K562 (cell line): ENCODE results near the gene CMBL. TPM values are rescaled to one million over a fixed set of nuclear protein-coding genes. Genes with fewer than 3 reads are reported as not detected.

Experiments
- CCAR2 ChIP-seq: fragments of 200-400 bp; formaldehyde crosslinking; IDR thresholded peaks from 2 replicates; pipeline ENCODE4 v1.6.1; 2017; ENCODE audit warnings: mild to moderate bottlenecking, low read depth, low read length
- CTBP1 ChIP-seq: fragments of 450-650 bp; IDR thresholded peaks from 2 replicates; pipeline ENCODE4 v1.6.1; 2016; ENCODE audit warnings: borderline replicate concordance
- E2F4 ChIP-seq: sonication (generic); formaldehyde crosslinking; IDR thresholded peaks from 2 replicates; pipeline ENCODE4 v1.8.0; 2022; ENCODE audit warnings: mild to moderate bottlenecking, low read depth, missing genetic modification reagents
- ESRRB ChIP-seq: fragments of 250-450 bp; sonication (Bioruptor Pico); IDR thresholded peaks from 2 replicates; pipeline ENCODE4 v1.5.0; 2020; ENCODE audit warnings: mild to moderate bottlenecking, moderate library complexity, borderline replicate concordance
- GATA2 ChIP-seq: sonication (generic); formaldehyde crosslinking; IDR thresholded peaks from 2 replicates; pipeline ENCODE4 v1.4.0; 2020; ENCODE audit warnings: mild to moderate bottlenecking, missing genetic modification reagents
- HDAC1 ChIP-seq, 2 experiments: fragments of 450-650 bp; IDR thresholded peaks; 2 replicates each; pipeline ENCODE4 v1.6.1; 2016 to 2017; ENCODE audit warnings: inconsistent platforms in 1 of 2, mild to moderate bottlenecking in 1 of 2, moderate library complexity in 1 of 2
- HDAC3 ChIP-seq: fragments of 450-650 bp; IDR thresholded peaks from 2 replicates; pipeline ENCODE4 v1.6.1; 2018; ENCODE audit warnings: borderline replicate concordance, mild to moderate bottlenecking, moderate library complexity; ENCODE audit not compliant: partially characterized antibody
- HMG20A ChIP-seq: fragments of 450-650 bp; formaldehyde crosslinking; conservative IDR thresholded peaks from 2 replicates; pipeline ENCODE4 v1.4.0; 2020; ENCODE audit warnings: mild to moderate bottlenecking, mixed read lengths
- KDM1A ChIP-seq, 2 experiments: fragments of 450-650 bp; IDR thresholded peaks; 2 replicates each; pipeline ENCODE4 v1.6.1; 2016; ENCODE audit warnings: mild to moderate bottlenecking in 2 of 2
- MBD1 ChIP-seq: fragments of 250-450 bp; sonication (Bioruptor Pico); IDR thresholded peaks from 2 replicates; pipeline ENCODE4 v1.8.0; 2022; ENCODE audit warnings: inconsistent platforms
- PHF20 ChIP-seq: fragments of 450-650 bp; IDR thresholded peaks from 2 replicates; pipeline ENCODE4 v1.6.1; 2018; ENCODE audit not compliant: partially characterized antibody
- PHTF2 ChIP-seq: fragments of 250-450 bp; sonication (Bioruptor Pico); IDR thresholded peaks from 2 replicates; pipeline ENCODE4 v1.5.0; 2021; ENCODE audit warnings: mild to moderate bottlenecking
- POLR2H ChIP-seq: IDR thresholded peaks from 2 replicates; pipeline ENCODE4 v1.6.1; 2016; ENCODE audit warnings: missing genetic modification characterization, low read depth, mild to moderate bottlenecking, control low read depth, missing compliant biosample characterization, moderate library complexity
- PTBP1 ChIP-seq: fragments of 200-400 bp; formaldehyde crosslinking; IDR thresholded peaks from 2 replicates; pipeline ENCODE4 v1.6.1; 2017; ENCODE audit warnings: low read depth, low read length
- SAFB2 ChIP-seq: fragments of 200-400 bp; formaldehyde crosslinking; IDR thresholded peaks from 2 replicates; pipeline ENCODE4 v1.6.1; 2018; ENCODE audit warnings: borderline replicate concordance, low read length, low read depth, moderate library complexity; ENCODE audit not compliant: severe bottlenecking
- TAF9B ChIP-seq: fragments of 450-650 bp; IDR thresholded peaks from 2 replicates; pipeline ENCODE4 v1.6.1; 2018; ENCODE audit warnings: mild to moderate bottlenecking; ENCODE audit not compliant: partially characterized antibody
- ZNF12 ChIP-seq: sonication (generic); formaldehyde crosslinking; IDR thresholded peaks from 2 replicates; pipeline ENCODE4 v1.4.0; 2020; ENCODE audit warnings: mild to moderate bottlenecking, missing genetic modification reagents
- ZNF121 ChIP-seq: sonication (generic); formaldehyde crosslinking; conservative IDR thresholded peaks from 2 replicates; pipeline ENCODE4 v1.8.0; 2022; ENCODE audit warnings: missing genetic modification reagents
- ZNF133 ChIP-seq: fragments of 250-450 bp; sonication (Bioruptor Pico); IDR thresholded peaks from 2 replicates; pipeline ENCODE4 v1.4.0; 2020; ENCODE audit warnings: mild to moderate bottlenecking
- ZNF24 ChIP-seq: fragments of 450-650 bp; IDR thresholded peaks from 2 replicates; pipeline ENCODE4 v1.6.1; 2016
- ZNF830 ChIP-seq: fragments of 250-450 bp; sonication (Bioruptor Pico); IDR thresholded peaks from 2 replicates; pipeline ENCODE4 v1.5.0; 2021; ENCODE audit warnings: mild to moderate bottlenecking
- polyA plus RNA-seq, 8 experiments: library from polyadenylated mRNA; depleted of rRNA in 4 of 8; stranded (reverse) in 5 of 8; unstranded in 3 of 8; fragments of >200 nt; fragmentation: Nextera tagmentation in 2 of 8; fragmentation: Illumina TruSeq in 1 of 8; extraction: Ambion mirVana in 2 of 8; extraction: Trizol in 1 of 8; gene quantifications; 2 replicates each; pipeline versions ENCODE4 v1.2.1 to v1.2.3, GENCODE V29; 2011 to 2014; ENCODE audit warnings: inconsistent platforms in 1 of 8, missing spikeins in 1 of 8
- total RNA-seq, 7 experiments: library from RNA; depleted of rRNA in 6 of 7; stranded (reverse); fragments of >200 nt in 6 of 7; fragmentation: Illumina TruSeq in 2 of 7; extraction: Trizol in 2 of 7; gene quantifications; 2 replicates each; pipeline versions ENCODE4 v1.2.1 to v1.2.3, GENCODE V29; 2011 to 2021; ENCODE audit warnings: low replicate concordance in 1 of 7
- TF ChIP-seq, protein P1 (sequence below): IDR thresholded peaks from 2 replicates; pipeline ENCODE4 v1.6.1; 2016; ENCODE audit warnings: missing genetic modification characterization, missing compliant biosample characterization
- TF ChIP-seq, protein P2 (sequence below): fragments of 250-450 bp; sonication (Bioruptor Pico); IDR thresholded peaks from 2 replicates; pipeline ENCODE4 v1.8.0; 2022; ENCODE audit warnings: moderate library complexity, mild to moderate bottlenecking, inconsistent platforms

CMBL gene
- total and polyA plus RNA-seq, 9 of the 15 experiments (the other 6 are each of a cell fraction or from before 2014, with no cell fraction given), result 22.6 to 192 (median 71.1) TPM

GRCh38 chr5:10293907-10294662, 13.6 kb downstream of the CMBL start (continued):
- no peak for TF ChIP-seq HDAC3
- no peak for TF ChIP-seq ZNF830 (CRISPR knock-in tag)
- 0 out of 4 replicates have a peak, but pooled peaks of 1 of the 2 experiments have one; percentile 9 for TF ChIP-seq HDAC1 (IDR thresholded peaks at IDR 0.05)
- TF ChIP-seq TAF9B, result no peak
- no peak for TF ChIP-seq CTBP1
- TF ChIP-seq, protein P1, sequence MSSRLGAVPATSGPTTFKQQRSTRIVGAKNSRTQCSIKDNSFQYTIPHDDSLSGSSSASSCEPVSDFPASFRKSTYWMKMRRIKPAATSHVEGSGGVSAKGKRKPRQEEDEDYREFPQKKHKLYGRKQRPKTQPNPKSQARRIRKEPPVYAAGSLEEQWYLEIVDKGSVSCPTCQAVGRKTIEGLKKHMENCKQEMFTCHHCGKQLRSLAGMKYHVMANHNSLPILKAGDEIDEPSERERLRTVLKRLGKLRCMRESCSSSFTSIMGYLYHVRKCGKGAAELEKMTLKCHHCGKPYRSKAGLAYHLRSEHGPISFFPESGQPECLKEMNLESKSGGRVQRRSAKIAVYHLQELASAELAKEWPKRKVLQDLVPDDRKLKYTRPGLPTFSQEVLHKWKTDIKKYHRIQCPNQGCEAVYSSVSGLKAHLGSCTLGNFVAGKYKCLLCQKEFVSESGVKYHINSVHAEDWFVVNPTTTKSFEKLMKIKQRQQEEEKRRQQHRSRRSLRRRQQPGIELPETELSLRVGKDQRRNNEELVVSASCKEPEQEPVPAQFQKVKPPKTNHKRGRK, result no peak
- no peak for TF ChIP-seq MBD1 (CRISPR knock-in tag)
- TF ChIP-seq PHTF2 (CRISPR knock-in tag), result no peak
- TF ChIP-seq E2F4 (CRISPR knock-in tag), result 0 out of 2 replicates have a peak, but pooled peaks have one; percentile 52
- peak; percentile 78; the same call in 1 of the 2 replicates for TF ChIP-seq PTBP1
- peak; percentile 100 for TF ChIP-seq ZNF121
- TF ChIP-seq POLR2H, result no peak
- TF ChIP-seq KDM1A (IDR thresholded peaks at IDR 0.05), result peak; percentile 43 to 78; a peak in 3 of 4 replicates
- 0 out of 2 replicates have a peak, but pooled peaks have one; percentile 13 for TF ChIP-seq ZNF12 (CRISPR knock-in tag)
- no peak for TF ChIP-seq ZNF24
- TF ChIP-seq CCAR2, result no peak
- no peak for TF ChIP-seq GATA2 (CRISPR knock-in tag)
- TF ChIP-seq PHF20, result no peak
- no peak for TF ChIP-seq HMG20A (CRISPR knock-in tag)
- TF ChIP-seq, protein P2, sequence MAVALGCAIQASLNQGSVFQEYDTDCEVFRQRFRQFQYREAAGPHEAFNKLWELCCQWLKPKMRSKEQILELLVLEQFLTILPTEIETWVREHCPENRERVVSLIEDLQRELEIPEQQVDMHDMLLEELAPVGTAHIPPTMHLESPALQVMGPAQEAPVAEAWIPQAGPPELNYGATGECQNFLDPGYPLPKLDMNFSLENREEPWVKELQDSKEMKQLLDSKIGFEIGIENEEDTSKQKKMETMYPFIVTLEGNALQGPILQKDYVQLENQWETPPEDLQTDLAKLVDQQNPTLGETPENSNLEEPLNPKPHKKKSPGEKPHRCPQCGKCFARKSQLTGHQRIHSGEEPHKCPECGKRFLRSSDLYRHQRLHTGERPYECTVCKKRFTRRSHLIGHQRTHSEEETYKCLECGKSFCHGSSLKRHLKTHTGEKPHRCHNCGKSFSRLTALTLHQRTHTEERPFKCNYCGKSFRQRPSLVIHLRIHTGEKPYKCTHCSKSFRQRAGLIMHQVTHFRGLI, result no peak
- TF ChIP-seq SAFB2, result no peak
- TF ChIP-seq ZNF133 (CRISPR knock-in tag), result no peak
- no peak for TF ChIP-seq ESRRB
